Trophoblast cell (in vitro differentiated cells and primary cell): ENCODE data around the gene ETV6.

ENCODE experiments used
- DNase-seq, 2 donors: peaks; one replicate each; pipeline ENCODE4 v3.0.0-alpha.2; 2016
- H2AFZ ChIP-seq: 2 replicates; pipeline ENCODE4 v1.6.1; 2013; ENCODE audit warnings: low read length, moderate library complexity, mild to moderate bottlenecking; ENCODE audit not compliant: insufficient read depth, poor library complexity
- H2AK5ac ChIP-seq: 2 replicates; pipeline ENCODE4 v1.6.1; 2013; ENCODE audit warnings: mild to moderate bottlenecking, low read length
- H2BK120ac ChIP-seq: 2 replicates; pipeline ENCODE4 v1.6.1; 2013; ENCODE audit warnings: low read length, mild to moderate bottlenecking, moderate library complexity; ENCODE audit not compliant: insufficient read depth, poor library complexity
- H2BK12ac ChIP-seq: 2 replicates; pipeline ENCODE4 v1.6.1; 2013; ENCODE audit warnings: mild to moderate bottlenecking, low read length, moderate library complexity
- H2BK5ac ChIP-seq: 2 replicates; pipeline ENCODE4 v1.6.1; 2013; ENCODE audit warnings: low read length, low read depth, moderate library complexity, mild to moderate bottlenecking; ENCODE audit not compliant: poor library complexity
- H3K14ac ChIP-seq: 2 replicates; pipeline ENCODE4 v1.6.1; 2013; ENCODE audit warnings: mild to moderate bottlenecking, low read length
- H3K18ac ChIP-seq: 2 replicates; pipeline ENCODE4 v1.6.1; 2013; ENCODE audit warnings: mild to moderate bottlenecking, low read length
- H3K23ac ChIP-seq: 2 replicates; pipeline ENCODE4 v1.6.1; 2013; ENCODE audit warnings: low read length
- H3K27ac ChIP-seq: 2 replicates; pipeline ENCODE4 v1.5.1; 2013; ENCODE audit warnings: low read depth, mild to moderate bottlenecking, inconsistent platforms, low read length, moderate library complexity
- H3K27me3 ChIP-seq: 2 replicates; pipeline ENCODE4 v1.6.1; 2013; ENCODE audit warnings: inconsistent platforms, mild to moderate bottlenecking, low read length, moderate library complexity; ENCODE audit not compliant: insufficient read depth
- H3K36me3 ChIP-seq, 2 experiments: 1 replicate in 1 of 2; 2 replicates in 1 of 2; pipeline ENCODE4 v1.6.1; 2013; ENCODE audit warnings: low read length in 2 of 2, mild to moderate bottlenecking in 2 of 2, moderate library complexity in 1 of 2; ENCODE audit not compliant: insufficient read depth in 2 of 2, control insufficient read depth in 1 of 2
- H3K4ac ChIP-seq: 2 replicates; pipeline ENCODE4 v1.6.1; 2013; ENCODE audit warnings: low read depth, mild to moderate bottlenecking, low read length, moderate library complexity
- H3K4me1 ChIP-seq, 2 experiments: 1 replicate in 1 of 2; 2 replicates in 1 of 2; pipeline ENCODE4 v1.6.1; 2013; ENCODE audit warnings: low read length in 2 of 2, mild to moderate bottlenecking in 2 of 2, moderate library complexity in 1 of 2; ENCODE audit not compliant: insufficient read depth in 2 of 2, control insufficient read depth in 1 of 2
- H3K4me2 ChIP-seq: 2 replicates; pipeline ENCODE4 v1.6.1; 2013; ENCODE audit warnings: inconsistent platforms, mild to moderate bottlenecking, low read length, moderate library complexity
- H3K4me3 ChIP-seq: 2 replicates; pipeline ENCODE4 v1.5.1; 2013; ENCODE audit warnings: mild to moderate bottlenecking, low read depth, low read length, inconsistent platforms
- H3K79me1 ChIP-seq: one replicate; pipeline ENCODE4 v1.6.1; 2013; ENCODE audit warnings: low read length
- H3K79me2 ChIP-seq: 2 replicates; pipeline ENCODE4 v1.6.1; 2013; ENCODE audit warnings: low read length, mild to moderate bottlenecking; ENCODE audit not compliant: control insufficient read depth, insufficient read depth, poor library complexity
- H3K9ac ChIP-seq: 2 replicates; pipeline ENCODE4 v1.6.1; 2013; ENCODE audit warnings: mild to moderate bottlenecking, low read length
- H3K9me3 ChIP-seq: 2 replicates; pipeline ENCODE4 v1.6.1; 2013; ENCODE audit warnings: low read depth, mild to moderate bottlenecking, control low read depth, inconsistent platforms, low read length; ENCODE audit not compliant: insufficient read depth
- H4K12ac ChIP-seq: 2 replicates; pipeline ENCODE4 v1.6.1; 2013; ENCODE audit warnings: low read depth, mild to moderate bottlenecking, low read length, moderate library complexity
- H4K8ac ChIP-seq: 2 replicates; pipeline ENCODE4 v1.6.1; 2013; ENCODE audit warnings: low read depth, mild to moderate bottlenecking, low read length, moderate library complexity
- H4K91ac ChIP-seq: one replicate; pipeline ENCODE4 v1.6.1; 2013; ENCODE audit warnings: low read depth, mild to moderate bottlenecking, low read length, moderate library complexity
- WGBS: extraction: QIAGEN DNeasy Blood & Tissue Kit; methylation state at CpG from one replicate; pipeline ENCODE4 v1.1.7; 2013; ENCODE audit warnings: missing lambda C conversion rate; ENCODE audit not compliant: insufficient read length, insufficient coverage; ENCODE audit errors: extremely low coverage; 5-methylcytosine and 5-hydroxymethylcytosine counted together

ETV6 gene

DNA sequence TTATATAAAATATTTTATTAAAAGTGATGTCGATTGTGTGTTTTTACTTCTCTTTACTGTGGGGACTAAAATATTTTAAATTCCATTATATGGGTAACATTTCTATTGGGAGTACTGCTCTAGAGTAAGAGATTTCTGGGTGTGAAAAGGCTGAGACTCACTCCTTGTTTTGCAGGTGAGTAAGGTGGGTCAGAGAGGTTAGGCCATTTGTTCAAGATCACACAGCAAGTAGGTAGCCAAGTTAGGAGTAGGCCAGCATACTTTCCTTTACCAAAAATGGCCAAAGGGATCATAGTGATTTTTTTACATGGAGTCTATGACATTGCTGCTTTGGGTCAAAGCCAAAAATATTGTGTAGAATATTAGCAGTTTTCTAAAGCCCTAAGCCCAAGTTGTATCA is 138.0 kb downstream of the ETV6 start:
- H2AFZ ChIP-seq, result no peak overlapping the region
- H4K8ac ChIP-seq, result no peak overlapping the region
- no peaks in the 10 kb centered on the region for H3K79me2 ChIP-seq
- H3K4me3 ChIP-seq, result no peak overlapping the region
- DNase-seq, result no peak
- H3K79me1 ChIP-seq, result no peaks in the 10 kb centered on the region
- H3K23ac ChIP-seq, result no peak overlapping the region
- H2BK5ac ChIP-seq, result no peak overlapping the region
- no peak overlapping the region for H3K18ac ChIP-seq
- H2BK120ac ChIP-seq, result no peak overlapping the region
- no peaks in the 10 kb centered on the region for H3K9me3 ChIP-seq
- no peaks in the 10 kb centered on the region for H3K36me3 ChIP-seq
- H4K12ac ChIP-seq, result no peak overlapping the region
- H3K14ac ChIP-seq, result no peak overlapping the region
- peaks cover 0 to 2% of the 10 kb centered on the region in 2 experiments for H3K4me1 ChIP-seq
- H2BK12ac ChIP-seq, result no peak overlapping the region
- H3K4ac ChIP-seq, result no peak overlapping the region
- WGBS, result 100% methylated on average over 1 of the region's 1 CpG
- H3K9ac ChIP-seq, result no peak overlapping the region
- H2AK5ac ChIP-seq, result no peak overlapping the region
- H3K27me3 ChIP-seq, result no peaks in the 10 kb centered on the region
- H4K91ac ChIP-seq, result no peak overlapping the region
- H3K4me2 ChIP-seq, result no peak overlapping the region
- no peak overlapping the region for H3K27ac ChIP-seq

GRCh38 chr12:11787933-11788849 is 138.7 kb downstream of the ETV6 start:
- no peak overlapping the region for H3K23ac ChIP-seq
- no peak overlapping the region for H3K14ac ChIP-seq
- no peak overlapping the region for H2AFZ ChIP-seq
- H3K79me2 ChIP-seq, result no peaks in the 10 kb centered on the region
- no peak overlapping the region for H4K91ac ChIP-seq
- H4K8ac ChIP-seq, result no peak overlapping the region
- no peaks in the 10 kb centered on the region for H3K27me3 ChIP-seq
- H3K4me2 ChIP-seq, result no peak overlapping the region
- no peaks in the 10 kb centered on the region for H3K36me3 ChIP-seq
- no peak overlapping the region for H2AK5ac ChIP-seq
- no peak overlapping the region for H3K27ac ChIP-seq
- no peak overlapping the region for H4K12ac ChIP-seq
- no peak overlapping the region for H3K4ac ChIP-seq
- H2BK5ac ChIP-seq, result no peak overlapping the region
- H2BK120ac ChIP-seq, result no peak overlapping the region
- H2BK12ac ChIP-seq, result no peak overlapping the region
- H3K18ac ChIP-seq, result no peak overlapping the region
- H3K79me1 ChIP-seq, result no peaks in the 10 kb centered on the region
- H3K9me3 ChIP-seq, result no peaks in the 10 kb centered on the region
- WGBS, result no CpG with 5 or more reads among the region's 6 CpGs
- DNase-seq, result no peak
- H3K9ac ChIP-seq, result no peak overlapping the region
- peaks cover 0 to 2% of the 10 kb centered on the region in 2 experiments for H3K4me1 ChIP-seq
- H3K4me3 ChIP-seq, result no peak overlapping the region

DNA sequence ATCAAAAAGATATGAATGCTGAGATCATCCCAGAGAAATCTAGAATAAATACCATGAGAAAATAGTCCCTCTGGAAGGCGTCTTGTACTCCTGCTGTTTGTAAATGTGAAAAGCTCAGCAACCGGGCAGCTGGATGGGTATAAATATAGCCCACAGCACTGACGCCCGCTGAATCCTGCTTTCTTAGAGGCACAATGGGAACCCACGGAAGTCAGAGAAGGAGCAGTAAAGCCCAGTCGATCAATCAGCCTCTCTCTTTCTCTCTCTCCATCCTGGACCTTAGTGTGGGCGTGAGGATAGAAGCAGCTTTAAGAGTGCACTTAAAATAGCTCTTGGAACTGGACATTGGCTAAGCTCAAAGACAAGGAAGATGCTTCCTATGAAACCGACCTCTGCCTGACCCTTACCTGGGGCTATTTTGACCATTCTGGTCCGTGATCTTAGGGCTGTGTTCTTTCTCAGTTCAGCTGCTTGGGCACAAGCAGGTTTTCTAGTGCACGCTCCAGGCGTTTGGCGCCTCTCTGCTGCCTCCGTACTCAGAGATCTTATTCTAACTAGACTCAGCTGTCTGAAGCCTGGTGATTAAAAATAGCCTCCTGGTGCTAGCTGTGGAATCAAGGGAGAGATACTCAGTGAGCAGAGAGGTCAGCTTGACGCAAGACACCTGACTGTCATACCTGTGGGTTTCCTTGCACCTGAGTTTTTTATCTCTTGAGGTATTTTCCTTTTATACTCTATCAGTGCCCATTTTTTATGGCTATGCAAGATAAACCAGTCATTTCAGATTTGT is 144.6 kb downstream of the ETV6 start:
- H4K8ac ChIP-seq, result no peak overlapping the region

GRCh38 chr12:11794751-11795150 is 145.3 kb downstream of the ETV6 start:
- no peak overlapping the region for H2BK5ac ChIP-seq
- no peak overlapping the region for H2AFZ ChIP-seq
- no peak overlapping the region for H2AK5ac ChIP-seq
- no peak overlapping the region for H4K8ac ChIP-seq
- no peaks in the 10 kb centered on the region for H3K79me2 ChIP-seq
- H3K27ac ChIP-seq, result no peak overlapping the region
- H2BK120ac ChIP-seq, result no peak overlapping the region
- no peak overlapping the region for H2BK12ac ChIP-seq
- peaks cover 25 to 32% of the 10 kb centered on the region in 2 experiments for H3K4me1 ChIP-seq
- no peak overlapping the region for H3K23ac ChIP-seq
- H3K36me3 ChIP-seq, result no peaks in the 10 kb centered on the region
- no peaks in the 10 kb centered on the region for H3K9me3 ChIP-seq
- H3K18ac ChIP-seq, result no peak overlapping the region
- no CpG with 5 or more reads among the region's 4 CpGs for WGBS
- no peak overlapping the region for H4K12ac ChIP-seq
- no peak overlapping the region for H4K91ac ChIP-seq
- no peak overlapping the region for H3K9ac ChIP-seq
- no peak overlapping the region for H3K4me2 ChIP-seq
- H3K4me3 ChIP-seq, result no peak overlapping the region
- no peak for DNase-seq
- no peak overlapping the region for H3K14ac ChIP-seq
- no peak overlapping the region for H3K4ac ChIP-seq
- no peaks in the 10 kb centered on the region for H3K27me3 ChIP-seq
- H3K79me1 ChIP-seq, result peaks cover 10% of the 10 kb centered on the region

More for the DNA sequence above, 144.6 kb downstream of the ETV6 start:
- Histone ChIP-seq H3K79me1 (peaks cover 10% of the 10 kb centered on the region), H3K23ac (no peak overlapping the region), H3K4me2 (no peak overlapping the region), H3K4me1 (peaks cover 24 to 30% of the 10 kb centered on the region in 2 experiments), H3K9me3 (no peaks in the 10 kb centered on the region), H4K12ac (no peak overlapping the region), H3K36me3 (no peaks in the 10 kb centered on the region), H4K91ac (no peak overlapping the region), H3K27me3 (no peaks in the 10 kb centered on the region), H3K79me2 (no peaks in the 10 kb centered on the region), H3K4ac (no peak overlapping the region), H2BK12ac (no peak overlapping the region), H2BK120ac (no peak overlapping the region), H3K27ac (no peak overlapping the region), H3K18ac (no peak overlapping the region), H2AFZ (no peak overlapping the region), H2BK5ac (no peak overlapping the region), H2AK5ac (no peak overlapping the region), H3K9ac (no peak overlapping the region), H3K14ac (no peak overlapping the region), H3K4me3 (no peak overlapping the region)
- DNase-seq, result no peak
- WGBS, result no CpG with 5 or more reads among the region's 14 CpGs
